Naive B cell (primary cell): ENCODE measurements around the gene SYNGR4. TPM values are rescaled to one million over a fixed set of nuclear protein-coding genes. Genes with fewer than 3 reads are reported as not detected.
"Not testable (repeated sequence)": the region's sequence is repeated elsewhere in the genome, so short reads cannot be mapped to it uniquely, and the experiment has no call there.

Experiments
- ATAC-seq, 2 donors: fragments of 150-1000 bp; cut with Tn5 transposase; 2 replicates each; pipeline ENCODE4 v1.10.0; 2021; ENCODE audit warnings: low read depth in 2 of 2, mild to moderate bottlenecking in 2 of 2, moderate library complexity in 2 of 2
- DNase-seq: peaks from one replicate; pipeline ENCODE4 v3.0.0; 2022
- H3K27ac Mint-ChIP-seq, 6 donors: one replicate each; pipeline ENCODE4 v1.8.0; 2020 to 2022; ENCODE audit warnings: mild to moderate bottlenecking in 6 of 6, mixed read lengths in 6 of 6, moderate library complexity in 5 of 6, inconsistent platforms in 2 of 6
- H3K27me3 Mint-ChIP-seq, 3 donors: one replicate each; pipeline ENCODE4 v1.8.0; 2021 to 2022; ENCODE audit warnings: mixed read lengths in 3 of 3, mild to moderate bottlenecking in 1 of 3
- H3K36me3 Mint-ChIP-seq, 2 donors: one replicate each; pipeline ENCODE4 v1.8.0; 2020 to 2022; ENCODE audit warnings: mixed read lengths in 2 of 2, inconsistent platforms in 1 of 2, mild to moderate bottlenecking in 1 of 2
- H3K4me1 Mint-ChIP-seq, 3 donors: one replicate each; pipeline ENCODE4 v1.8.0; 2020 to 2022; ENCODE audit warnings: mixed read lengths in 3 of 3, inconsistent platforms in 1 of 3, mild to moderate bottlenecking in 1 of 3, moderate library complexity in 1 of 3
- H3K4me3 Mint-ChIP-seq, 8 donors: one replicate each; pipeline ENCODE4 v1.8.0; 2020 to 2022; ENCODE audit warnings: mild to moderate bottlenecking in 8 of 8, mixed read lengths in 8 of 8, moderate library complexity in 8 of 8, inconsistent platforms in 2 of 8
- H3K9me3 Mint-ChIP-seq, 7 donors: one replicate each; pipeline ENCODE4 v1.8.0; 2020 to 2022; ENCODE audit warnings: mixed read lengths in 7 of 7, mild to moderate bottlenecking in 5 of 7, inconsistent platforms in 2 of 7, moderate library complexity in 1 of 7
- polyA plus RNA-seq, 6 donors: library from polyadenylated mRNA; unstranded; fragments of 300-500 nt; fragmentation: Illumina TruSeq; gene quantifications; one replicate each; pipeline ENCODE4 v1.2.3, GENCODE V29; 2021; ENCODE audit warnings: low read depth in 6 of 6

The SYNGR4 gene
- polyA plus RNA-seq, 6 donors from 2014 or later, result not detected

DNA sequence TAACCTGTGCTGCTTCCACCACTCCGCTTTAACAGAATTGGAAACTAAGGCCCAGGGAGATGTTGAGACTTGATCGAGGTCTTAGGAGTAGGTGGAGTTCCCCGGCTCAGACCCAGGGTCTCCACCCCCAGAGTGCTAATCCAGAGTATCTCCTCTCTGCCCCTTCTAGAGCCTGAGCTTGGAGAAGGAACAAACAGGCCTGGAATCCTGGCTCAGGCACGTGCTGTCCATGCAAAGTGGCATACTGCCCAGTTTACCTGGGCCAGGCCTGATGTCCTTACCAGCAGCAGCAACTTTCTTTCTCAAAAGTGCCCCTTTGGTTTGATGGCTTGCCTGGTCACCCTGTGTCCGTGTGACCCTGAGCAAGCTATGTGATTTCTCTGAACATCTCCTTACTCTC, 3.7 kb downstream of the SYNGR4 start:
- H3K27ac Mint-ChIP-seq, result no peak overlapping the region
- no peak for DNase-seq
- peaks cover 0 to 4% (median 4%) of the 10 kb centered on the region in 3 donors for H3K27me3 Mint-ChIP-seq
- H3K4me3 Mint-ChIP-seq, result no peak overlapping the region
- no peaks in the 10 kb centered on the region for H3K9me3 Mint-ChIP-seq
- H3K4me1 Mint-ChIP-seq, result peaks cover 10 to 16% (median 13%) of the 10 kb centered on the region in 3 donors
- no peaks in the 10 kb centered on the region for H3K36me3 Mint-ChIP-seq
- ATAC-seq, result no peak

GRCh38 chr19:48368936-48369335, 4.8 kb downstream of the SYNGR4 start:
- peaks cover 6 to 8% (median 7%) of the 10 kb centered on the region in 3 donors for H3K4me1 Mint-ChIP-seq
- ATAC-seq (no peak), DNase-seq (no peak)
- no peak overlapping the region for H3K27ac Mint-ChIP-seq
- no peaks in the 10 kb centered on the region for H3K36me3 Mint-ChIP-seq
- no peak overlapping the region for H3K4me3 Mint-ChIP-seq
- H3K27me3 Mint-ChIP-seq, result peaks cover 0 to 11% (median 7%) of the 10 kb centered on the region in 3 donors
- no peaks in the 10 kb centered on the region for H3K9me3 Mint-ChIP-seq

GRCh38 chr19:48370955-48371354, 6.8 kb downstream of the SYNGR4 start:
- Mint-ChIP-seq H3K36me3 (no peaks in the 10 kb centered on the region), H3K4me1 (no peaks in the 10 kb centered on the region), H3K27me3 (peaks cover 0 to 11% (median 7%) of the 10 kb centered on the region in 3 donors), H3K4me3 (peak overlapping the region in 1 of 8 donors; percentile 47), H3K9me3 (no peaks in the 10 kb centered on the region), H3K27ac (peak overlapping the region in 2 of 6 donors; percentile 81 to 82)
- DNase-seq (no peak), ATAC-seq (no peak)

- Mint-ChIP-seq H3K36me3 (no peaks in the 10 kb centered on the region), H3K27me3 (peaks cover 0 to 11% (median 7%) of the 10 kb centered on the region in 3 donors), H3K4me1 (no peaks in the 10 kb centered on the region), H3K9me3 (no peaks in the 10 kb centered on the region), H3K27ac (no peak overlapping the region), H3K4me3 (no peak overlapping the region)
- ATAC-seq (no peak), DNase-seq (no peak)
Observed at GRCh38 chr19:48371367-48371766, 7.2 kb downstream of the SYNGR4 start.

DNA sequence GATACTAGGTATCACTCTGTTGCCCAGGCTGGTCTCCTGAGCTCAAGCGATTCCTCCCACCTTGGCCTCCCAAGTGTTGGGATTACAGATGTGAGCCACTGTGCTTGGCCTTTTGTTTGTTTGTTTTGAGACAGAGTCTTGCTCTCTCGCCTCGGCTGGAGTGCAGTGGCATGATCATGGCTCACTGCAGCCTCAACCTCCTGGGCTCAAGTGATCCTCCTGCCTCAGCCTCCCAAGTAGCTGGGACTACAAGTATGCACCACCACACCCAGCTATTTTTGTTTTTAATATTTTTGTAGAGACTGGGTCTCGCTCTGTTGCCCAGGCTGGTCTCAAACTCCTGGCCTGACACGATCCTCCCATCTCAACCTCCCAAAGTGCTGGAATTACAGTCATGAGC, 7.6 kb downstream of the SYNGR4 start:
- not testable (repeated sequence) for H3K27ac Mint-ChIP-seq, DNase-seq, H3K36me3 Mint-ChIP-seq, H3K4me1 Mint-ChIP-seq, H3K9me3 Mint-ChIP-seq, ATAC-seq, H3K4me3 Mint-ChIP-seq
- H3K27me3 Mint-ChIP-seq, result peaks cover 0 to 11% (median 7%) of the 10 kb centered on the region in 3 donors

DNA sequence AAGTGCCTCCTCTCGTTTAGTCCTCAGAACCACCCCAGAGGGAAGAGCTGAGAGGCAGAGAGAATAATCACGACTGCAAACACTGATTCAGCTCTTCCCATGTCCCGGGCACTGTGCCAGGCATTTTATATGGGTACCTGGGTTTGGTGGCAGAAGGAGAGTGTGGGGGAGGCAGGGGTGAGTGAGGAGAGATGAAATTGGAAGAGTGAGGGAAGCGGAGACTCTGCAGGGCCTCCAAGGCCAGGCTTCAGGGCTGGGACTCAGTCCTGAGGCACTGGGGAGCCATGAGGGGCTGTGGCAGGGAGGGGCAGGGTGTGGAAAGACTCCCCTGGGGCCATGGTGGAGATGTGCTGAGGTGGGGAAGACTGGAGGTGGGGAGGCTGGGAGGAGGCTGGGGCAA, 8.7 kb downstream of the SYNGR4 start:
- ATAC-seq (no peak), DNase-seq (no peak)
- no peak overlapping the region for H3K4me3 Mint-ChIP-seq
- no peaks in the 10 kb centered on the region for H3K4me1 Mint-ChIP-seq
- no peaks in the 10 kb centered on the region for H3K36me3 Mint-ChIP-seq
- H3K9me3 Mint-ChIP-seq, result no peaks in the 10 kb centered on the region
- peaks cover 0 to 11% (median 7%) of the 10 kb centered on the region in 3 donors for H3K27me3 Mint-ChIP-seq
- no peak overlapping the region for H3K27ac Mint-ChIP-seq

GRCh38 chr19:48373567-48373966, 9.4 kb downstream of the SYNGR4 start:
- no peaks in the 10 kb centered on the region for H3K4me1 Mint-ChIP-seq
- no peak for DNase-seq
- H3K36me3 Mint-ChIP-seq, result no peaks in the 10 kb centered on the region
- H3K27me3 Mint-ChIP-seq, result peaks cover 0 to 11% (median 7%) of the 10 kb centered on the region in 3 donors
- H3K4me3 Mint-ChIP-seq, result no peak overlapping the region
- no peak overlapping the region for H3K27ac Mint-ChIP-seq
- H3K9me3 Mint-ChIP-seq, result no peaks in the 10 kb centered on the region
- ATAC-seq, result no peak

DNA sequence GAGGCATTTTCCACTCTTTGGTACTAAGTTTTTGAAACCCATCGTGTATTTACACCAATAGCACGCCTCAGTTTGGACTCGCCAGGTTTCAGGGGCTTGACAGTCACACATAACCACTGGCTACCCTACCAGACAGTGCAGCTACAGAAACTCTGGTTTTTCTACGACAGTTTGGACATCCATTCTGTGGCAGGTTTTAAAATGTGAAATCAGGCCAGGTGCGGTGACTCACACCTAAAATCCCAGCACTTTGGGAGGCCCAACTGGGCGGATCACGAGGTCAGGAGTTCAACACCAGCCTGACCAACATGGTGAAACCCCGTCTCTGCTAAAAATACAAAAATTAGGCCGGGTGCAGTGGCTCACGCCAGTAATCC, 14.0 kb downstream of the SYNGR4 start:
- Mint-ChIP-seq H3K4me3 (no peak overlapping the region), H3K27ac (peak overlapping the region in 1 of 6 donors; percentile 50), H3K9me3 (no peaks in the 10 kb centered on the region), H3K4me1 (no peaks in the 10 kb centered on the region), H3K36me3 (no peaks in the 10 kb centered on the region), H3K27me3 (peaks cover 0 to 4% (median under 1%) of the 10 kb centered on the region in 3 donors)
- DNase-seq, result no peak
- no peak for ATAC-seq

GRCh38 chr19:48379058-48379457, 14.9 kb downstream of the SYNGR4 start:
- Mint-ChIP-seq H3K36me3 (peaks cover 0 to 3% of the 10 kb centered on the region in 2 donors), H3K27ac (no peak overlapping the region), H3K27me3 (no peaks in the 10 kb centered on the region), H3K4me1 (no peaks in the 10 kb centered on the region), H3K4me3 (no peak overlapping the region), H3K9me3 (no peaks in the 10 kb centered on the region)
- no peak for ATAC-seq
- DNase-seq, result no peak

GRCh38 chr19:48381178-48381950, 17.2 kb downstream of the SYNGR4 start:
- Mint-ChIP-seq H3K36me3 (peaks cover 0 to 16% of the 10 kb centered on the region in 2 donors), H3K4me1 (peaks cover 0 to 3% (median 0%) of the 10 kb centered on the region in 3 donors), H3K27ac (peak overlapping the region in 1 of 6 donors; percentile 66), H3K27me3 (no peaks in the 10 kb centered on the region), H3K4me3 (no peak overlapping the region), H3K9me3 (no peaks in the 10 kb centered on the region)
- ATAC-seq (no peak), DNase-seq (no peak)

DNA sequence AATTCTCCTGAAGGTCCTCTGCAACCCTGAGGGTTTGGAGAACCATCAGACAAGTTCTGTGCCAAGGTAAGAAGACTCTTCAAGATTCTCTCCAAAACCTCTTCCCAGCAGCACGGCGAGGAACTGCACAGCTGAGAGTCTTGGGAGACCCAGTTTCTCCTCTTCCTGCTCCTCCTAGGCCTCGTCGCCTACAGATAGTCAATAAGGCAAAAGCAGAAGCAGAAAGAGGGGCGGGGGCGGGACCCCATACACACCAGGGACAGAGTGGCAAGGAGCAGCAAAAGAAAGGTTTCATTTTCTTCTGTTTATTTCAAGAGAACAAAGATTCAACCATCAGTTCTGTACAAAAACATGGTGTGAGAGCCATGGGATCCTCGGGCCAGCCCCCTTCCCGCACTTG, 18.1 kb downstream of the SYNGR4 start:
- no peaks in the 10 kb centered on the region for H3K27me3 Mint-ChIP-seq
- no peak overlapping the region for H3K27ac Mint-ChIP-seq
- H3K36me3 Mint-ChIP-seq, result peaks cover 0 to 16% of the 10 kb centered on the region in 2 donors
- peaks cover 0 to 3% (median 0%) of the 10 kb centered on the region in 3 donors for H3K4me1 Mint-ChIP-seq
- no peak for DNase-seq
- H3K9me3 Mint-ChIP-seq, result no peaks in the 10 kb centered on the region
- no peak overlapping the region for H3K4me3 Mint-ChIP-seq
- ATAC-seq, result no peak

DNA sequence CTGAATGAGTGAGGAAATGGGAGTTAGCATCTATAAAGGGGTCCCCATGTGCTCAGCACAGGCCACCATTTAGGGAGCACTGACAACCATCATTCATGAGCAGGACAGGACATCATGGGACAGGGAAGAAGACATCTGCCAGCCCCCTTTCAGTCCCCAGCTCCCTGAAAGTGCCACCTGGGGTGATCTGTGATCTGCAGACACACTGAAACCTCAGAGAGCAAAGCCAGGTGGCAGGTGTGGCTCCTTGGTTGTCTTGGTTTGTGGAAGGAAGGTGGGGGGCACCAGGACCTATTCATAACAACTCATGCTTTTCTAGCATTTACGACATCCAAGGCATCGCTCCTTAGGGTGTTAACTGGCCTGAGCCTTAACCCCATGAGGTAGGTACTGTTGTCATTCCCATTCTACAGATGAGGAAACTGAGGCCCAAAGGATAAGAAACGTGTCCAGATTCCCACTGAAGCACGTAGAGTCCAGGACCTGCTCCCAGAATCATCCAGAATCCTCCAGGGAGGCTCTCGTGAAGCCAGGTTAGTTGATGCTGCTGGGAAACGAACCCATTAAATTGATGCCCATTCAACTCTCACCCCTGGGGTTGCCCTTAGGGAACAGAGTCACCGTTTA, 21.4 kb downstream of the SYNGR4 start:
- H3K27ac Mint-ChIP-seq, result peak overlapping the region in 2 of 6 donors; percentile 12 to 48
- H3K36me3 Mint-ChIP-seq, result peaks cover 0 to 16% of the 10 kb centered on the region in 2 donors
- H3K4me3 Mint-ChIP-seq, result no peak overlapping the region
- ATAC-seq, result no peak
- H3K4me1 Mint-ChIP-seq, result peaks cover 10 to 12% (median 12%) of the 10 kb centered on the region in 3 donors
- no peak for DNase-seq
- H3K9me3 Mint-ChIP-seq, result no peaks in the 10 kb centered on the region
- H3K27me3 Mint-ChIP-seq, result no peaks in the 10 kb centered on the region

DNA sequence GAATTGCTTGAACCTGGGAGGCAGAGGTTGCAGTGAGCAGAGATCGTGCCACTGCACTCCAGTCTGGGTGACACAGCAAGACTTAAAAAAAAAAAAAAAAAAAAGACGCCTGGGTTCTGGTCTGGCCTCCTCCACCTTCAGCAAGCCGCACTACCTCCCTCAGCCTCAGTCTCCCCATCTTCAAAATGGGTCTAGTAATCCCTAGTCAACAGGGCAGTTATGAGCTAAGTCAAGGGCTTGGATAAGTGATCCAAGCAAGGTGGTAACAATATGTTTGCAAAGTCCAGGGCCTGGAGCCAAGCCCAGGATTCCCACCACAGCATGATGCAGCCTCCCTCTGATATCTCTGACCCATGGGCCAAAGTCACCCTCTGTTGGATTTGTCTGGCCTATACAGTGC, 22.8 kb downstream of the SYNGR4 start:
- DNase-seq (no peak), ATAC-seq (no peak)
- Mint-ChIP-seq H3K27me3 (no peaks in the 10 kb centered on the region), H3K27ac (no peak overlapping the region), H3K4me3 (no peak overlapping the region), H3K36me3 (peaks cover 0 to 16% of the 10 kb centered on the region in 2 donors), H3K4me1 (peaks cover 21 to 24% (median 23%) of the 10 kb centered on the region in 3 donors), H3K9me3 (no peaks in the 10 kb centered on the region)
